DMS53 treated with DMSO at 0.1 percent for 48 hours (cell line): ENCODE results near the gene SELENOM.

Experiments used
- DNase-seq: peaks from one replicate; lab custom pipeline; 2025; ENCODE audit not compliant: unreplicated experiment; lab: John Stamatoyannopoulos, UW

The SELENOM gene

GRCh38 chr22:31093086-31093850 lies 14.1 kb downstream of the SELENOM start:
- no peak for DNase-seq

GRCh38 chr22:31092161-31092560 lies 15.2 kb downstream of the SELENOM start:
- no peak for DNase-seq

GRCh38 chr22:31091106-31091975 lies 16.0 kb downstream of the SELENOM start:
- DNase-seq, result no peak

GRCh38 chr22:31090217-31091085 lies 16.9 kb downstream of the SELENOM start:
- no peak for DNase-seq

GRCh38 chr22:31089160-31090100 lies 17.9 kb downstream of the SELENOM start:
- DNase-seq, result no peak

- no peak for DNase-seq
Observed at GRCh38 chr22:31088233-31088986, 19.0 kb downstream of the SELENOM start.

- DNase-seq, result no peak
Observed at GRCh38 chr22:31087744-31088215, 19.6 kb downstream of the SELENOM start.

GRCh38 chr22:31086703-31087330 lies 20.6 kb downstream of the SELENOM start:
- DNase-seq, result no peak

- DNase-seq, result no peak
Observed at GRCh38 chr22:31085928-31086327, 21.4 kb downstream of the SELENOM start.

- DNase-seq, result no peak
Observed at GRCh38 chr22:31085493-31085824, 21.9 kb downstream of the SELENOM start.

- no peak for DNase-seq
Observed at GRCh38 chr22:31084811-31085492, 22.4 kb downstream of the SELENOM start.

- no peak for DNase-seq
Observed at GRCh38 chr22:31083923-31084810, 23.2 kb downstream of the SELENOM start.

GRCh38 chr22:31083377-31083768 lies 24.0 kb downstream of the SELENOM start:
- peak; percentile 2 for DNase-seq

GRCh38 chr22:31082606-31083376 lies 24.6 kb downstream of the SELENOM start:
- no peak for DNase-seq

GRCh38 chr22:31081963-31082605 lies 25.3 kb downstream of the SELENOM start:
- no peak for DNase-seq
